Glomerular visceral epithelial cell (primary cell): ENCODE results near the gene CREBZF.
"Not testable (repeated sequence)": the region's sequence is repeated elsewhere in the genome, so short reads cannot be mapped to it uniquely, and the experiment has no call there.

ENCODE experiments used
- DNase-seq: peaks from one replicate; pipeline ENCODE4 v3.0.0-alpha.2; 2016; ENCODE audit errors: extremely low spot score

Gene CREBZF

GRCh38 chr11:85626496-85626895 is 38.4 kb downstream of the CREBZF start:
- no peak for DNase-seq

- no peak for DNase-seq
These were observed 44.7 kb downstream of the CREBZF start for GRCh38 chr11:85620256-85620655.

DNA sequence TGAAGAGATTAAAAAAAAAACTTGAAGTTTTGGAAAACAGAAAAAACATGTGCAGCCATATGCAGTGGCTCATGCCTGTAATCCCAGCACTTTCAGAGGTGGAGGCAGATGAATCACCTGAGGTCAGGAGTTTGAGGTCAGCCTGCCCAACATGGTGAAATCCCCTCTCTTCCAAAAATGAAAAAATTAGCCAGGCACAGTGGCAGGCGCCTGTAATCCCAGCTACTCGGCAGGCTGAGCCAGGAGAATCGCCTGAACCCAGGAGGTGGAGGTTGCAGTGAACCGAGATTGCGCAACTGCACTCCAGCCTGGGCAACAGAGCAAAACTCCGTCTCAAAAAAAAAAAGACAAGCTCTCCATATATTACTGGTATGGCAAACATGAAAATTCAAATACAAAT is 45.4 kb downstream of the CREBZF start:
- peak; percentile 29 for DNase-seq

DNA sequence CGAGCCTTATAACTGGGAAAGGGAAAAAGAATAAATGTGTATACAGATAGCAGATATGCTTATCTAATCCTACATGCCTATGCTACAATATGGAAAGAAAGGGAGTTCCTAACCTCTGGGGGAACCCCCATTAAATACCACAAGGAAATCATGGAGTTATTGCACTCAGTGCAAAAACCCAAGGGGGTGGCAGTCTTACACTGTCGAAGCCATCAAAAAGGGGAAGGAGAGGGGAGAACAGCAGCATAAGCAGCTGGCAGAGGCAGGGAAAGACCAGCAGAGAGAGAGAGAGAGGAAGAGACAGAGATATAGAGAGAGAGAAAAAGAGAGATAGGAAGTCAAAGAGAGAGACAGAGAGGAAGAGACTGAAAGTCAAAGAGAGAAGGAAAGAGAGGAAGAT is 53.3 kb downstream of the CREBZF start:
- DNase-seq = not testable (repeated sequence)
